SH-SY5Y (cell line): ENCODE results near the gene CEP131.

Experiments
- GATA2 ChIP-seq: IDR thresholded peaks from 2 replicates; pipeline ENCODE4 v1.6.1; 2011; ENCODE audit warnings: mild to moderate bottlenecking, low read depth, low read length
- GATA3 ChIP-seq: IDR thresholded peaks from 2 replicates; pipeline ENCODE4 v1.6.1; 2011; ENCODE audit warnings: low read depth, mild to moderate bottlenecking, low read length, moderate library complexity

GRCh38 chr17:81234506-81234855, 11.7 kb upstream of the CEP131 start:
- no peak for TF ChIP-seq GATA2
- TF ChIP-seq GATA3, result no peak
